OCI-LY1 (cell line): Measurements from ENCODE around the gene WDR53.

Experiments
- EZH2 ChIP-seq: fragments of 200-600 bp; sonication (generic), shearing (Covaris generic); IDR thresholded peaks from 2 replicates; pipeline ENCODE4 v1.8.0; 2017; ENCODE audit warnings: borderline replicate concordance, mixed run types, mild to moderate bottlenecking, antibody characterized with exemption, low read length, moderate library complexity, mixed read lengths
- TF ChIP-seq, protein P1 (sequence below): fragments of 200-600 bp; sonication (generic), shearing (Covaris generic); IDR thresholded peaks from 2 replicates; pipeline ENCODE4 v1.5.1; 2017; ENCODE audit warnings: mild to moderate bottlenecking, antibody characterized with exemption, low read length, moderate library complexity, mixed read lengths

DNA sequence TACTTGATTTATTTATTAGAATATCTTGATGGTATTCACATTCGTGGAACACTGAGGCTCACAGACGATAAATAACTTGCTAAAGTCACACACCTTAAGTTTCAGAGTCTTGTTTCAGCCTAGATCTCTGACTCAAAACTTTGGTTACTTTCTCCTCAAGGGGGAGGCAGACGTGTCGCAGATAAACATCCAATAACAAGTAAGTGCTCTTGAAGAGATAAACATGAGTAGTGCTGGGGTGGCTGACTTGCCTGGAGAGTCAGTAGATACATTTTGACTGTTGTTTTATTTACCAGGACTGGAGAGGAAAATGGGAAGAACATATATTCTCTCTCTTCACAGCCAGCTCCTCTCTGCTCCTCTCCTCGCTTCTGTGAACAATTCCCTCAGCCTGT lies 31.4 kb upstream of the WDR53 start:
- TF ChIP-seq, protein P1, sequence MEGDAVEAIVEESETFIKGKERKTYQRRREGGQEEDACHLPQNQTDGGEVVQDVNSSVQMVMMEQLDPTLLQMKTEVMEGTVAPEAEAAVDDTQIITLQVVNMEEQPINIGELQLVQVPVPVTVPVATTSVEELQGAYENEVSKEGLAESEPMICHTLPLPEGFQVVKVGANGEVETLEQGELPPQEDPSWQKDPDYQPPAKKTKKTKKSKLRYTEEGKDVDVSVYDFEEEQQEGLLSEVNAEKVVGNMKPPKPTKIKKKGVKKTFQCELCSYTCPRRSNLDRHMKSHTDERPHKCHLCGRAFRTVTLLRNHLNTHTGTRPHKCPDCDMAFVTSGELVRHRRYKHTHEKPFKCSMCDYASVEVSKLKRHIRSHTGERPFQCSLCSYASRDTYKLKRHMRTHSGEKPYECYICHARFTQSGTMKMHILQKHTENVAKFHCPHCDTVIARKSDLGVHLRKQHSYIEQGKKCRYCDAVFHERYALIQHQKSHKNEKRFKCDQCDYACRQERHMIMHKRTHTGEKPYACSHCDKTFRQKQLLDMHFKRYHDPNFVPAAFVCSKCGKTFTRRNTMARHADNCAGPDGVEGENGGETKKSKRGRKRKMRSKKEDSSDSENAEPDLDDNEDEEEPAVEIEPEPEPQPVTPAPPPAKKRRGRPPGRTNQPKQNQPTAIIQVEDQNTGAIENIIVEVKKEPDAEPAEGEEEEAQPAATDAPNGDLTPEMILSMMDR = no peak
- no peak for TF ChIP-seq EZH2
